ENCODE data around the gene FBXO46. TPM values are rescaled to one million over a fixed set of nuclear protein-coding genes. Genes with fewer than 3 reads are reported as not detected.
"Not testable (repeated sequence)": the region's sequence is repeated elsewhere in the genome, so short reads cannot be mapped to it uniquely, and the experiment has no call there.

FBXO46 gene
- total RNA-seq, 1 donor from 2014 or later: 11.4 TPM

- no peak for DNase-seq
Observed at GRCh38 chr19:45717983-45718650, 12.6 kb downstream of the FBXO46 start.

- DNase-seq: peak; percentile 99
Observed at GRCh38 chr19:45717131-45717982, 13.3 kb downstream of the FBXO46 start.

GRCh38 chr19:45716359-45717130 is 14.2 kb downstream of the FBXO46 start:
- no peak for DNase-seq

- DNase-seq: no peak
Observed at GRCh38 chr19:45715139-45715538, 15.6 kb downstream of the FBXO46 start.

- DNase-seq: no peak
Observed at GRCh38 chr19:45713141-45713540, 17.6 kb downstream of the FBXO46 start.

- no peak for DNase-seq
Observed at GRCh38 chr19:45712699-45713067, 18.0 kb downstream of the FBXO46 start.

- no peak for DNase-seq
Observed at GRCh38 chr19:45711851-45712698, 18.6 kb downstream of the FBXO46 start.

GRCh38 chr19:45710356-45711130 is 20.2 kb downstream of the FBXO46 start:
- DNase-seq: no peak

- no peak for DNase-seq
Observed at GRCh38 chr19:45705710-45706415, 24.8 kb downstream of the FBXO46 start.

- DNase-seq: no peak
Observed at GRCh38 chr19:45705115-45705514, 25.6 kb downstream of the FBXO46 start.

GRCh38 chr19:45701676-45702075 is 29.0 kb downstream of the FBXO46 start:
- DNase-seq: no peak

GRCh38 chr19:45693106-45693788 is 37.4 kb downstream of the FBXO46 start:
- no peak for DNase-seq

GRCh38 chr19:45692187-45693105 is 38.2 kb downstream of the FBXO46 start, which contains the start of gene QPCTL:
QPCTL (plus strand) TSS chr19:45692666; CDS start chr19:45692704, 38 bp downstream.
- peak; percentile 99 for DNase-seq

- peak; percentile 94 for DNase-seq
Observed at GRCh38 chr19:45691516-45692186, 39.0 kb downstream of the FBXO46 start, which contains the start of gene SNRPD2. SNRPD2 (minus strand) TSS chr19:45691953; CDS start chr19:45691888, 65 bp downstream.

GRCh38 chr19:45687599-45687998 is 43.1 kb downstream of the FBXO46 start:
- no peak for DNase-seq

- DNase-seq: not testable (repeated sequence)
Observed at GRCh38 chr19:45685045-45685444, 45.7 kb downstream of the FBXO46 start.

GRCh38 chr19:45682908-45683307 is 47.8 kb downstream of the FBXO46 start:
- DNase-seq: no peak

- no peak for DNase-seq
Observed at GRCh38 chr19:45682117-45682516, 48.6 kb downstream of the FBXO46 start.
